ENCODE results near the gene FBXL13. TPM values are rescaled to one million over a fixed set of nuclear protein-coding genes. Genes with fewer than 3 reads are reported as not detected.

FBXL13 gene
- total and polyA plus RNA-seq, 2 of the 8 experiments (the other 6 are each of a cell fraction or from before 2014, with no cell fraction given): 1.2 to 2.8 TPM

GRCh38 chr7:102830197-102830596, 244.4 kb downstream of the FBXL13 start:
- DNase-seq (ENCODE audit: low read depth in 1 of 2, low spot score in 2 of 2) (no peak), FAIRE-seq (no peak)
- Histone ChIP-seq H3K9ac (replicated peaks in 1 of 4; ENCODE audit: extremely low read depth in 1 of 4, low read depth in 3 of 4, low read length in 3 of 4) (no peak overlapping the region), H2BK12ac (ENCODE audit: low read depth, low read length) (no peak overlapping the region), H3K14ac (ENCODE audit: insufficient read length) (no peak overlapping the region), H3K4me2 (ENCODE audit: insufficient read depth in 1 of 2, low read depth in 2 of 2, low read length in 2 of 2) (no peak overlapping the region), H3K79me2 (ENCODE audit: control insufficient read depth in 1 of 2, insufficient read depth in 2 of 2, low read length in 2 of 2) (no peaks in the 10 kb centered on the region), H3K23me2 (ENCODE audit: low read depth, low read length) (no peaks in the 10 kb centered on the region), H3K27me3 (replicated peaks in 1 of 4; ENCODE audit: control insufficient read depth in 3 of 4, extremely low read depth in 1 of 4, insufficient read depth in 3 of 4, low read length in 3 of 4) (peaks cover 0 to 1% (median 0%) of the 10 kb centered on the region in 4 experiments; a peak in 1 of 7 replicates), H3K4me1 (replicated peaks in 1 of 4; ENCODE audit: control insufficient read depth in 3 of 4, insufficient read depth in 4 of 4, low read length in 3 of 4) (peaks cover 0 to 5% (median 2%) of the 10 kb centered on the region in 4 experiments; a peak in 2 of 7 replicates), H3K18ac (ENCODE audit: extremely low read depth, low read length) (no peak overlapping the region), H3K4ac (replicated peaks; ENCODE audit: insufficient read length, low read depth, low read length) (no peak overlapping the region), H3K27ac (ENCODE audit: low read depth, low read length) (no peak overlapping the region), H4K20me1 (replicated peaks in 1 of 2; ENCODE audit: control insufficient read depth in 1 of 2, insufficient read depth in 2 of 2, low read length in 2 of 2) (no peaks in the 10 kb centered on the region), H4K91ac (replicated peaks; ENCODE audit: insufficient read length, low read length) (no peak overlapping the region), H2BK20ac (ENCODE audit: low read length) (no peak overlapping the region), H3K79me1 (ENCODE audit: low read depth, low read length) (no peaks in the 10 kb centered on the region; the same call in 1 of the 2 replicates), H2AFZ (ENCODE audit: low read length) (no peak overlapping the region), H2BK120ac (replicated peaks; ENCODE audit: low read depth, low read length) (no peak overlapping the region), H3K56ac (replicated peaks; ENCODE audit: insufficient read length, low read depth, low read length) (no peak overlapping the region), H3K4me3 (ENCODE audit: extremely low read depth in 1 of 4, insufficient read depth in 2 of 4, low read depth in 3 of 4, low read length in 4 of 4) (no peak overlapping the region), H4K8ac (ENCODE audit: extremely low read depth, insufficient read depth, low read length) (no peak overlapping the region), H3K23ac (ENCODE audit: insufficient read length) (no peak overlapping the region), H2BK5ac (ENCODE audit: low read depth, low read length) (no peak overlapping the region), H3K9me3 (ENCODE audit: insufficient read depth in 2 of 2, low read depth in 1 of 2, low read length in 1 of 2) (no peaks in the 10 kb centered on the region), H3K36me3 (ENCODE audit: control insufficient read depth in 2 of 4, insufficient read depth in 4 of 4, low read length in 3 of 4) (peaks cover 0 to 3% (median 0%) of the 10 kb centered on the region in 4 experiments; a peak in 1 of 8 replicates), H4K5ac (ENCODE audit: insufficient read length, low read depth, low read length) (no peak overlapping the region), H2BK15ac (ENCODE audit: low read length) (no peak overlapping the region), H2AK5ac (ENCODE audit: low read depth, low read length) (no peak overlapping the region)
- WGBS, 2 experiments (ENCODE audit: extremely low coverage in 1 of 2, insufficient coverage in 1 of 2, insufficient read length in 1 of 2, insufficient replicate concordance in 2 of 2, low coverage in 1 of 2, low lambda C conversion rate in 2 of 2, missing lambda C conversion rate in 1 of 2): 98% methylated on average over 2 of the region's 2 CpGs; no CpG with 5 or more reads in 1 of the 2 experiments
- ChIA-PET POLR2A (ENCODE audit: partially characterized antibody) (no interaction called here), CTCF (ENCODE audit: partially characterized antibody) (interaction anchor here (0.8 to 1.3 kb wide), 2 partner anchors 15 to 116 kb away, joined by 3 read pairs; no protein-coding TSS in a partner anchor)
- TF ChIP-seq SP4 (IDR thresholded peaks at IDR 0.05; ENCODE audit: low read length): no peak
- TF ChIP-seq KDM5A (IDR thresholded peaks at IDR 0.05; ENCODE audit: low read length): no peak
- TF ChIP-seq HDAC6 (IDR thresholded peaks at IDR 0.05; ENCODE audit: low read depth, low read length): no peak
- TF ChIP-seq SUZ12 (IDR thresholded peaks at IDR 0.05; ENCODE audit: low read length): no peak
- TF ChIP-seq CTBP2 (IDR thresholded peaks at IDR 0.05; ENCODE audit: borderline replicate concordance, insufficient read depth, insufficient read length, low read length): no peak
- TF ChIP-seq TAF7 (optimal IDR thresholded peaks at IDR 0.05; ENCODE audit: borderline replicate concordance, low read depth, low read length): no peak
- no peak for TF ChIP-seq RNF2 (IDR thresholded peaks at IDR 0.05; ENCODE audit: borderline replicate concordance, low read depth, low read length, missing control alignments, poor library complexity, severe bottlenecking)
- TF ChIP-seq SIRT6 (IDR thresholded peaks at IDR 0.05; ENCODE audit: low read length): no peak
- no peak for TF ChIP-seq CHD2 (IDR thresholded peaks at IDR 0.05; ENCODE audit: low read length)
- TF ChIP-seq ATF2 (IDR thresholded peaks at IDR 0.05; ENCODE audit: low read length): no peak
- TF ChIP-seq JUND (IDR thresholded peaks at IDR 0.05; ENCODE audit: low read length): no peak
- no peak for TF ChIP-seq NRF1 (IDR thresholded peaks at IDR 0.05; ENCODE audit: low read depth, low read length)
- no peak for TF ChIP-seq ASH2L (IDR thresholded peaks at IDR 0.05; ENCODE audit: low read length)

Measured in H1 (cell line).